Measurements from ENCODE around the gene PLAGL1. TPM values are rescaled to one million over a fixed set of nuclear protein-coding genes. Genes with fewer than 3 reads are reported as not detected.

PLAGL1 gene
- total RNA-seq, 1 donor from 2014 or later = 83.1 TPM

DNA sequence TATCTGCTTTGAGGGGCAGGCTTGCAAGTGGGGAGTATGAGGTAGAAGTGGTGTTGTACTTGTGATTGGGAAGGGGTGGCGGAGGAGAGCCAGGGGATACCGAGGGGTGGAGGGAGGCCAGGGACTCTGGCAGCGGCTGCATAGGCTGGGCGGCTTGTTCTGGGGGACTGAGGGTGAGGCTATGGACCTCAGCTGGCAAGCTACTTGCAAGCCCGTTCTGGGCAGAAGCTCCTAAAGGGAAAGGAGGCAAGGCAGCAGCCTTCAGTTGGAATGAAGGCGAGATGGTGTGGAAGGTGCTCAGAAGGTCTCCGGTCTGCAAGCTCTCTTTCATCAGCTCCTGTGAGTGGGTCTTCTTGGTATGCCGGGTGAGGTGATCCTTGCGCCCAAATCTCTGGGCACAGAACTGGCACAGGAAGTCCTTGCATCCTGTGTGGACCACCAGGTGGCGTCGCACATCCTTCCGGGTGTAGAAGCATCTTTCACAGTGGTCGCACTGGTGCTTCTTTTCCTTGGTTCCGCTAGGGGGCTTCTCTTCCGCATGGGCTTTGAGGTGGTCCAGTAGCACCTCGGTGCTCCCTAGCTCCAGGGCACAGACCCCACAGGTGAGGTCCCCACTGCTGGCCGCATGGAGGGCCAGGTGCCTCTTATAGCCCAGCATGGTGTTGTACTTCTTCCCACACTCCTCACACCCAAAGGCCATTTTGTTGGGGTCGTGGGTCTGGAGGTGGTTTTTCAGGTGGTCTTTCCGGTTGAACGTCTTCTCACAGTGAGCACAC lies 66.0 kb downstream of the PLAGL1 start:
- H3K27me3 Mint-ChIP-seq (ENCODE audit: low read depth) = no peaks in the 10 kb centered on the region
- H3K27ac Mint-ChIP-seq (ENCODE audit: unreplicated experiment) = no peak overlapping the region
- no peak overlapping the region for H3K4me3 Mint-ChIP-seq (ENCODE audit: unreplicated experiment)
- no peak for DNase-seq (ENCODE audit: low spot score)
- no peaks in the 10 kb centered on the region for H3K4me1 Mint-ChIP-seq (ENCODE audit: low read depth)
- TF ChIP-seq, protein P1, sequence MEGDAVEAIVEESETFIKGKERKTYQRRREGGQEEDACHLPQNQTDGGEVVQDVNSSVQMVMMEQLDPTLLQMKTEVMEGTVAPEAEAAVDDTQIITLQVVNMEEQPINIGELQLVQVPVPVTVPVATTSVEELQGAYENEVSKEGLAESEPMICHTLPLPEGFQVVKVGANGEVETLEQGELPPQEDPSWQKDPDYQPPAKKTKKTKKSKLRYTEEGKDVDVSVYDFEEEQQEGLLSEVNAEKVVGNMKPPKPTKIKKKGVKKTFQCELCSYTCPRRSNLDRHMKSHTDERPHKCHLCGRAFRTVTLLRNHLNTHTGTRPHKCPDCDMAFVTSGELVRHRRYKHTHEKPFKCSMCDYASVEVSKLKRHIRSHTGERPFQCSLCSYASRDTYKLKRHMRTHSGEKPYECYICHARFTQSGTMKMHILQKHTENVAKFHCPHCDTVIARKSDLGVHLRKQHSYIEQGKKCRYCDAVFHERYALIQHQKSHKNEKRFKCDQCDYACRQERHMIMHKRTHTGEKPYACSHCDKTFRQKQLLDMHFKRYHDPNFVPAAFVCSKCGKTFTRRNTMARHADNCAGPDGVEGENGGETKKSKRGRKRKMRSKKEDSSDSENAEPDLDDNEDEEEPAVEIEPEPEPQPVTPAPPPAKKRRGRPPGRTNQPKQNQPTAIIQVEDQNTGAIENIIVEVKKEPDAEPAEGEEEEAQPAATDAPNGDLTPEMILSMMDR (IDR thresholded peaks at IDR 0.05) = peak; percentile 74
- H3K9me3 Mint-ChIP-seq (ENCODE audit: low read depth) = no peaks in the 10 kb centered on the region
- H3K36me3 Mint-ChIP-seq (ENCODE audit: low read depth) = peaks cover 9% of the 10 kb centered on the region

DNA sequence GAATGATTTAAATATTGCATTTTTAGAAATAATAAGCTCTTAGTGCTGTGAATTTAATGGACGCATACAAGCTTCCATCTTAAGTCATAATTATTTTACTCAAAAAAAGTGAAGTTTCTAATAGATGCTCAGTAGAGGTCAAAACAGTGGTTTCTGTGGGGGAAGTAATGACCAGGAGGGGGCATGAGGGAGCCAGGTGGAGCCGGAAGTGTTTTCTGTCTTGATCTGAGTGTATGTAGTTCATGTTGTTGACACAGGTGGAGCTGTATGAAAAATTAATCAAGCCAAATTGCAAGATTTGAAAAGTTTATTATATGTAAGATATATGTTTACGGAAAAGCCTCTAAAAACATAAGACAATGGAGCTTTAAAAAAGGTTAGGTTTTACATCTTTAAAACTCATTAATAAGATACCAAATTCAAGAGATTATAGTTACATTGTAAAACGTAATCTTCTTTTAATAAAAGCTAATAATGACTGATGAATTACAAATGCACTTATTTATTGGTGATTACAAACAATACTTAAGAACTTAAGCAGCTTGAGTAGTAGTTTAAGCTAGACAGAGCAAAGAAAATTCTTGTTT lies 68.0 kb downstream of the PLAGL1 start:
- no peaks in the 10 kb centered on the region for H3K9me3 Mint-ChIP-seq (ENCODE audit: low read depth)
- DNase-seq (ENCODE audit: low spot score) = no peak
- no peak overlapping the region for H3K4me3 Mint-ChIP-seq (ENCODE audit: unreplicated experiment)
- TF ChIP-seq, protein P1 (IDR thresholded peaks at IDR 0.05) = peak; percentile 74
- peaks cover 5% of the 10 kb centered on the region for H3K36me3 Mint-ChIP-seq (ENCODE audit: low read depth)
- H3K27ac Mint-ChIP-seq (ENCODE audit: unreplicated experiment) = no peak overlapping the region
- no peaks in the 10 kb centered on the region for H3K27me3 Mint-ChIP-seq (ENCODE audit: low read depth)
- H3K4me1 Mint-ChIP-seq (ENCODE audit: low read depth) = no peaks in the 10 kb centered on the region

DNA sequence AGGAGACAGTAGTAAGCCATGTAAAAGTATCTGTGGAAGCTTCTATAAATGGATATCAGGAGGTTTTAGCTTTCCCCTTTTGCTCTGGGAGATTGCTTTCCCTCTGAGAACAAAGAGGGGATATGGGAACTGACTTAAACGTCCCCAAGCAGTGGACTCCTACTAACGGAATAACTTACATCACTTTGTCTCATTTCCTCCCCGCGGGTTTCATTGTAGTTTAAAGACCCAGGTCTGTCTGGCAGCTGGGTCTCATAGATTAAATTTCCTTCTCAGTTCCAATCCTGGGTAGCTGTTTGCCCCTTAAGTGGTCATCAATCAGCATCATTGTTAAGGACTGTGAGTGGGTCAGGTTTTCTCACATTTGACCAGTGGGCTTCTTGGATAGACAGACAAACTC lies 68.7 kb downstream of the PLAGL1 start:
- TF ChIP-seq, protein P1 (IDR thresholded peaks at IDR 0.05) = no peak
- Mint-ChIP-seq H3K4me3 (ENCODE audit: unreplicated experiment) (no peak overlapping the region), H3K4me1 (ENCODE audit: low read depth) (no peaks in the 10 kb centered on the region)

DNA sequence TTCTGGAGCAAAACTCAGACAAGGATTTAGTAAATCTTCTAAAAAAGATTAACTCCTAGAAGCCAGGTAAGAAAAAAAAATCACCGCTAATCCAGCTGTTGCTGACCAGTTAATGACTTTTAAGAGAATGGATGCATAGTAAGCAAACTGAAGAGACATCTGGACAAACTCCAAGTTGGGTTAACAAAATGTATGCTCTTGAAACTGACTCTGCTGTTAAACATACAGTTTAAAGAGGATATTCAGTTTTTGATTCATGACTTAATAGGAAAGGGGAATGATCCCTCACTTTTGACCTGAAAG lies 70.4 kb downstream of the PLAGL1 start:
- Mint-ChIP-seq H3K36me3 (ENCODE audit: low read depth) (peaks cover 5% of the 10 kb centered on the region), H3K27ac (ENCODE audit: unreplicated experiment) (no peak overlapping the region), H3K27me3 (ENCODE audit: low read depth) (no peaks in the 10 kb centered on the region), H3K4me1 (ENCODE audit: low read depth) (no peaks in the 10 kb centered on the region), H3K9me3 (ENCODE audit: low read depth) (no peaks in the 10 kb centered on the region), H3K4me3 (ENCODE audit: unreplicated experiment) (no peak overlapping the region)
- no peak for DNase-seq (ENCODE audit: low spot score)
- TF ChIP-seq, protein P1 (IDR thresholded peaks at IDR 0.05) = no peak

More for the DNA sequence above, 68.7 kb downstream of the PLAGL1 start:
- Mint-ChIP-seq H3K27ac (ENCODE audit: unreplicated experiment) (no peak overlapping the region), H3K27me3 (ENCODE audit: low read depth) (no peaks in the 10 kb centered on the region), H3K9me3 (ENCODE audit: low read depth) (no peaks in the 10 kb centered on the region), H3K36me3 (ENCODE audit: low read depth) (peaks cover 5% of the 10 kb centered on the region)
- no peak for DNase-seq (ENCODE audit: low spot score)

DNA sequence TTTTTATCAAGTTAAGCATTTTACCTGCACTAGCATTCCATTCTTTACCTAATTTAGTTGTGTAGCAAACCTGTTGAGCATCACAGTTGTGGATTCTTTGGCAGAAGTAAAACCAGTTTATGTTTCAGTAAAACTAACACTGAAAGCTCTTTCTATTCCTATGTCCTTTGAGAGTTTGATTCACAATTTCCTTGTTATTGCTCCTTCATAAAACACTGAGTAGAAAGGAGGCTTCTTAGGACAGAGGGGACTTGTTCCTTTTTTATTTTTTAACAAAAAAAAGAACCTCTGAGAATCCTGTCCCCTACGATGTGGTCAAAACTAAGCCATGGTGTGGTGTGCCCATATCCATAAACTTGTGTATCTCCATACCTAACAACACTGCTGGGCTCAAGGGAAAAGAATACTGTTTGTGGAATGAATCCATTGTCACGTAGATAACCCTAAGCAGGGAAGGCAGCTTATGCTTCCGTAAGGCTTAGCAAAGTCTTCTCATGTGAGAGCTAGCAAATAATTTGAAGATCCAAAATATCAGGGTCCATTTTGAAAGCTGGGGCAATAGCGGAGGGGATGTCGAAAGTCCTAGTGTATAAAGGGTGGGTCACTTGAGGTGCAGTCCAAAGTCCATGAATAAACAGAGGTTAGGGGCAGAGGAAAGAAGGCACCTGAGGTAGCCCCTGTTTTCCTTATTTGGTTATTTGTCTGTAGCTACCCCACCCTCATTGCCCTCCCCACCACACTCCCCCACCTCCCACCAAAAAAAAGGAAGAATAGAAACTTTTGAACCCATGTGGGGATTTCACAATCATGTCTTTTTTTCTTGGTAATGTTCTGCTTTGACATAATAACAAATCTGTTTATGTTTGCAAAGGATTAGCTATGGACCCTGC lies 71.0 kb downstream of the PLAGL1 start:
- Mint-ChIP-seq H3K36me3 (ENCODE audit: low read depth) (peaks cover 7% of the 10 kb centered on the region), H3K4me3 (ENCODE audit: unreplicated experiment) (no peak overlapping the region), H3K27me3 (ENCODE audit: low read depth) (no peaks in the 10 kb centered on the region), H3K4me1 (ENCODE audit: low read depth) (no peaks in the 10 kb centered on the region), H3K27ac (ENCODE audit: unreplicated experiment) (no peak overlapping the region), H3K9me3 (ENCODE audit: low read depth) (peaks cover 6% of the 10 kb centered on the region)
- TF ChIP-seq, protein P1 (IDR thresholded peaks at IDR 0.05) = no peak
- DNase-seq (ENCODE audit: low spot score) = no peak
